Activated CD8-positive, alpha-beta T cell treated with anti-CD3 and anti-CD28 coated beads for 36 hours (primary cell): Measurements from ENCODE around the gene ZSWIM4. TPM values are rescaled to one million over a fixed set of nuclear protein-coding genes. Genes with fewer than 3 reads are reported as not detected.
"Not testable (repeated sequence)": the region's sequence is repeated elsewhere in the genome, so short reads cannot be mapped to it uniquely, and the experiment has no call there.

Experiments used
- ATAC-seq: fragments of 200-7000 bp; cut with Tn5 transposase; one replicate; pipeline ENCODE4 v1.10.0; 2021; ENCODE audit warnings: mild to moderate bottlenecking, moderate library complexity
- CTCF ChIA-PET: fragments of 350-600 bp; sonication (Branson Sonifier 250); formaldehyde crosslinking; loops from one replicate; lab custom pipeline; 2021; ENCODE audit warnings: antibody characterized with exemption; lab: Charles Lee
- POLR2A ChIA-PET: fragments of 350-600 bp; sonication (Branson Sonifier 250); formaldehyde crosslinking; loops from one replicate; lab custom pipeline; 2021; ENCODE audit warnings: antibody characterized with exemption; lab: Charles Lee
- DNase-seq: peaks from one replicate; pipeline ENCODE4 v3.0.0-alpha.2; 2020
- H3K27ac Mint-ChIP-seq: one replicate; pipeline ENCODE4 v1.8.0; 2021; ENCODE audit warnings: mild to moderate bottlenecking, mixed read lengths
- H3K27me3 Mint-ChIP-seq: one replicate; pipeline ENCODE4 v1.8.0; 2021; ENCODE audit warnings: mixed read lengths
- H3K36me3 Mint-ChIP-seq: one replicate; pipeline ENCODE4 v1.8.0; 2021; ENCODE audit warnings: low read depth, mixed read lengths
- H3K4me1 Mint-ChIP-seq: one replicate; pipeline ENCODE4 v1.8.0; 2021; ENCODE audit warnings: low read depth, mixed read lengths
- H3K4me3 Mint-ChIP-seq: one replicate; pipeline ENCODE4 v1.8.0; 2021; ENCODE audit warnings: mild to moderate bottlenecking, moderate library complexity, mixed read lengths
- H3K9me3 Mint-ChIP-seq: one replicate; pipeline ENCODE4 v1.8.0; 2021; ENCODE audit warnings: mixed read lengths
- intact Hi-C: fragments of 100-400 bp; cut with micrococcal nuclease; formaldehyde crosslinking; loops from one replicate; pipeline ENCODE4 v1.10.0; 2022
- total RNA-seq, 2 experiments: library from RNA; stranded (reverse); gene quantifications; one replicate each; pipeline ENCODE4 v1.2.3, GENCODE V29; 2021
- TF ChIP-seq, protein P1 (sequence below): fragments of 200-600 bp; IDR thresholded peaks from one replicate; pipeline ENCODE4 v1.8.0; 2022; ENCODE audit warnings: antibody characterized with exemption, mild to moderate bottlenecking

ZSWIM4 gene
- total RNA-seq, 2 experiments from 2014 or later: 6.6 to 6.8 TPM

DNA sequence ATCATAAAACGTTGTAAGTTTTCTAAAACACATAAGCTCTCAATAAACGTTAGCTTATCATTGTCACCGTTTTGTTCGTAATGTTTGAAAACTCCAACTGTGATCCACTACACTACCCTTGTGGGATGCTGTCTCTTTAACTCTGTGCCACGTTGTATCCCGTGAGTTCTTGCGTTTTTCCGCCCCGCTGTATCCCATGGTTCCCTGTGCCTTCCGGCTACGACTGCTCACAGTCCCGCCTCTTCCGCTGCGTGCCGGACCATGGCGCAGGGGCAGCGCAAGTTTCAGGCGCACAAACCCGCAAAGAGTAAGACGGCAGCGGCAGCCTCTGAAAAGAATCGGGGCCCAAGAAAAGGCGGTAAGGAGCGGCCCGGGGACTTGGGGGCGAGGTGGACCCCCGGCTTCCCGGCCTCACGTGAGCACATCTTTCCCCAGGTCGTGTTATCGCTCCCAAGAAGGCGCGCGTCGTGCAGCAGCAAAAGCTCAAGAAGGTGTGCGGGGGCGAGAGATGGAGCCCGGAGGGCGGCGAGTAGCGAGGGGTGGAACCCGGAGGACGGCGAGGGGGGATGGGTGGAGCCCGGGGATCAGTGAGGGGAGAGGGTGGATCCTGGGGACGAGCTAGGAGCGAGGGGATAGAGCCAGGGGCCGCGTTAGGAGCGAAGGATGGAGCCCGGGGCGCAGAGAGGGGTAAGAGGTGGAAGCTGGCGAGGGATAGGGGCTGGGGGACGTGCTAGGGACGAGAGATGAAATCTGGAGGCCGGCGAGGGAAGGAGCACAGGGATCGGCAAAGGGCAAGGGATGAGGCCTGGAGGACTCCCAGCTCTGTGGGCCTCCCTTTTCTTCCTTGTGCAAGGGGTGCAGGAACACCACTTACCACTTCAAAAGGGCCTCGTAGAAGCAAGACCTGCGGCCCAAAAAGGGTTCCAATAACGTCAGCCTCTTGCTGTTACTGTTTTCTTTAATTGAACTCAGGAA is 20.7 kb upstream of the ZSWIM4 start, which contains the start of gene C19orf53:
TSS of gene C19orf53 (plus strand) at position 240 of the 975 bp plus-strand sequence. CDS start at position 262, 22 bp downstream.
- intact Hi-C loops: no loop called here
- CTCF ChIA-PET: interaction anchor here (1.3 to 3.3 kb wide), 8 partner anchors 9 to 177 kb away, joined by 3 to 31 read pairs (median 4); partner anchors contain the start of gene MRI1
- DNase-seq (peak; percentile 94), ATAC-seq (peak; percentile 100)
- no peaks in the 10 kb centered on the region for H3K9me3 Mint-ChIP-seq
- H3K4me1 Mint-ChIP-seq: peaks cover 17% of the 10 kb centered on the region
- TF ChIP-seq, protein P1, sequence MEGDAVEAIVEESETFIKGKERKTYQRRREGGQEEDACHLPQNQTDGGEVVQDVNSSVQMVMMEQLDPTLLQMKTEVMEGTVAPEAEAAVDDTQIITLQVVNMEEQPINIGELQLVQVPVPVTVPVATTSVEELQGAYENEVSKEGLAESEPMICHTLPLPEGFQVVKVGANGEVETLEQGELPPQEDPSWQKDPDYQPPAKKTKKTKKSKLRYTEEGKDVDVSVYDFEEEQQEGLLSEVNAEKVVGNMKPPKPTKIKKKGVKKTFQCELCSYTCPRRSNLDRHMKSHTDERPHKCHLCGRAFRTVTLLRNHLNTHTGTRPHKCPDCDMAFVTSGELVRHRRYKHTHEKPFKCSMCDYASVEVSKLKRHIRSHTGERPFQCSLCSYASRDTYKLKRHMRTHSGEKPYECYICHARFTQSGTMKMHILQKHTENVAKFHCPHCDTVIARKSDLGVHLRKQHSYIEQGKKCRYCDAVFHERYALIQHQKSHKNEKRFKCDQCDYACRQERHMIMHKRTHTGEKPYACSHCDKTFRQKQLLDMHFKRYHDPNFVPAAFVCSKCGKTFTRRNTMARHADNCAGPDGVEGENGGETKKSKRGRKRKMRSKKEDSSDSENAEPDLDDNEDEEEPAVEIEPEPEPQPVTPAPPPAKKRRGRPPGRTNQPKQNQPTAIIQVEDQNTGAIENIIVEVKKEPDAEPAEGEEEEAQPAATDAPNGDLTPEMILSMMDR: no peak
- POLR2A ChIA-PET: interaction anchor here (0.6 to 2.6 kb wide), 19 partner anchors 10 to 108 kb away, joined by 3 to 18 read pairs (median 6); partner anchors contain the start of genes MRI1 and ZSWIM4
- no peaks in the 10 kb centered on the region for H3K27me3 Mint-ChIP-seq
- H3K27ac Mint-ChIP-seq: peak within 1 kb of the TSS; percentile 97
- peak within 1 kb of the TSS; percentile 98 for H3K4me3 Mint-ChIP-seq
- H3K36me3 Mint-ChIP-seq: peaks cover 42% of the 10 kb centered on the region

DNA sequence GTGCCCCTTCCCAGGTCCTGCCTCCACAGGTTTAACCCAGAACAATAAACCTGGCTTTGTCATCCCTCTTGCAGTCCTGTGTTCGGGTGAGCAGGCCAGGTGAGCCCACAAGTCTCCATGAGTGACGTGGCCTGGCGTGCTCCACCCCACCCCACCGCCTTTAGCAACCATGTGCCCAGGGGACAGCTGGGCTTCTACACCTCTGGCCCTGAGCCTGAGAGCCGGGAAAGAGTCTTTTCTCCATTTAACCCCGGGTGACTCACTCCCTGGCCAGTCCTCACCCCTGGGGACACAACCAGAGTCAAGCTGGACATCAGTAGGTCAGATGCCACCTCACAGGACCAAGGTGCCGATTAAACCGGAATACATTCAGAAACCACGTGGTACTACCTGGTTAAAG is 16.8 kb upstream of the ZSWIM4 start:
- no peak overlapping the region for H3K4me3 Mint-ChIP-seq
- H3K4me1 Mint-ChIP-seq: peaks cover 21% of the 10 kb centered on the region
- no peaks in the 10 kb centered on the region for H3K27me3 Mint-ChIP-seq
- CTCF ChIA-PET: interaction anchor here (1.3 to 2.9 kb wide), 2 partner anchors 17 to 84 kb away, joined by 3 to 9 read pairs; partner anchors contain the start of gene ZSWIM4
- intact Hi-C loops: no loop called here
- DNase-seq (no peak), ATAC-seq (no peak)
- H3K9me3 Mint-ChIP-seq: no peaks in the 10 kb centered on the region
- POLR2A ChIA-PET: interaction anchor here (0.9 to 2.0 kb wide), 3 partner anchors 11 to 84 kb away, joined by 3 to 8 read pairs (median 5); no protein-coding TSS in a partner anchor
- H3K27ac Mint-ChIP-seq: no peak overlapping the region
- peaks cover 36% of the 10 kb centered on the region for H3K36me3 Mint-ChIP-seq
- TF ChIP-seq, protein P1: no peak

DNA sequence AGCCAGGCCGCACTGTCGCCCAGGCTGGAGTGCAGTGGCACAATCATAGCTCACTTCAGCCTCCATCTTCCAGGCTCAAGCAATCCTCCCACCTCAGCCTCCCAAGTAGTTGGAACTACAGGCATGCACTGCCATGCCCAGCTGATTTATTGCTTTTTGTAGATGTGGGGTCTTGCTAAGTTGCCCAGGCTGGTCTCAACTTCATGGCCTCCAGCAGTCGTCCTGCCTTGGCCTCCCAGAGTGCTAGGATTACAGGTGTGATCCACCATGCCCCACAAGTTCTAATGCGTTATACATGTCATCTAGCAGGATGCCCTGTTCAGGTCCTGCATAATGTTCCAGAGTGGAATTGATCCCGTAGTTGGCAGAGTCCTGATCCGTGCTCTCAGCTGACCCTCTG is 16.4 kb upstream of the ZSWIM4 start:
- ChIA-PET POLR2A (interaction anchor here (0.9 to 2.0 kb wide), 3 partner anchors 10 to 83 kb away, joined by 3 to 8 read pairs (median 5); no protein-coding TSS in a partner anchor), CTCF (interaction anchor here (1.3 to 2.9 kb wide), 2 partner anchors 16 to 83 kb away, joined by 3 to 9 read pairs; partner anchors contain the start of gene ZSWIM4)
- H3K27me3 Mint-ChIP-seq: no peaks in the 10 kb centered on the region
- TF ChIP-seq, protein P1: no peak
- H3K4me3 Mint-ChIP-seq: no peak overlapping the region
- peaks cover 24% of the 10 kb centered on the region for H3K4me1 Mint-ChIP-seq
- peaks cover 36% of the 10 kb centered on the region for H3K36me3 Mint-ChIP-seq
- no peaks in the 10 kb centered on the region for H3K9me3 Mint-ChIP-seq
- intact Hi-C loops: no loop called here
- no peak for ATAC-seq
- H3K27ac Mint-ChIP-seq: no peak overlapping the region
- DNase-seq: no peak

DNA sequence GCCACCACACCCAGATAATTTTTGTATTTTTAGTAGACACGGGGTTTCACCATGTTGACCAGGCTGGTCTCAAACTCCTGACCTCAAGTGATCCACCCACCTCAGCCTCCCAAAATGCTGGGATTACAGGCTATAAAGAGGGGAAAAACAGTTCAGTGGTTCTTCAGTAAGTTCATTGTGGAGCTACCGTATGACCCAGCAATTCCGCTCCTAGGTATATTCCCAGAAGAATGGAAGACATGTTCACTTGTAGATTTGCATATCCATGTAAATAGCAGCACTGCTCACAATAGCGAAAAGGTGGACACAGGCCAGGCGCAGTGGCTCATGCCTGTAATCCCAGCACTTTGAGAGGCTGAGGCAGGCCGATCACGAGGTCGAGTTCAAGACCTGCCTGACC is 15.4 kb upstream of the ZSWIM4 start:
- peaks cover 32% of the 10 kb centered on the region for H3K36me3 Mint-ChIP-seq
- H3K27me3 Mint-ChIP-seq, H3K4me3 Mint-ChIP-seq, H3K9me3 Mint-ChIP-seq, intact Hi-C loops, H3K27ac Mint-ChIP-seq, DNase-seq, ATAC-seq: not testable (repeated sequence)
- ChIA-PET POLR2A (interaction anchor here (1.2 to 2.0 kb wide), 2 partner anchors 82 to 93 kb away, joined by 3 to 8 read pairs; no protein-coding TSS in a partner anchor), CTCF (interaction anchor here (1.2 kb wide), 1 partner anchor 83 kb away, joined by 5 read pairs; no protein-coding TSS in a partner anchor)
- peaks cover 23% of the 10 kb centered on the region for H3K4me1 Mint-ChIP-seq

DNA sequence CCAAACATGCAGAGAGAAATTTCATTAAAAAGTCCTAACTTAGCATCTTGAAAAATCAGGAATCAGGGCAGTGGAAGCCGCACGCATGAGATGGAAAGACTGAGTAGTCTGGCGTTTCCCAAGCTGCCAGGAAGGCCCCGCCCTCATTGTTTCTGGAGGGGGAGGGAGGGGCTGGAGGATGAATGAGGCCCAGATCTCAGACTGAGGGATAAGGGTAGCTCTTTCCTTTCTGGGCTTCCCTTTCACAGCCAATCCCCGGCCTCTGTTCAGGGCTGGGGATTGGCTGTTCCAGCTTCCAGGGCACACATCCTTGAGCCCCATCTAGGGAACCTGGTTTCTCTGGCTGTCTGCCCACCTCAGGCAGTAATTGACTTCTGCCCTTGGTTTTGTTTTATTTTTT is 13.7 kb upstream of the ZSWIM4 start:
- peaks cover 18% of the 10 kb centered on the region for H3K4me1 Mint-ChIP-seq
- peaks cover 21% of the 10 kb centered on the region for H3K36me3 Mint-ChIP-seq
- TF ChIP-seq, protein P1: no peak
- ATAC-seq (no peak), DNase-seq (no peak)
- no peak overlapping the region for H3K27ac Mint-ChIP-seq
- no peaks in the 10 kb centered on the region for H3K9me3 Mint-ChIP-seq
- intact Hi-C loops: no loop called here
- ChIA-PET POLR2A (no interaction called here), CTCF (interaction anchor here (8.5 kb wide), 1 partner anchor 81 kb away, joined by 160 read pairs; no protein-coding TSS in a partner anchor)
- H3K27me3 Mint-ChIP-seq: no peaks in the 10 kb centered on the region
- H3K4me3 Mint-ChIP-seq: no peak overlapping the region
